ENCODE data around the gene FBXL16. TPM values are rescaled to one million over a fixed set of nuclear protein-coding genes. Genes with fewer than 3 reads are reported as not detected.

Gene FBXL16
- total RNA-seq, 1 donor from 2014 or later, result 85.1 TPM

- Mint-ChIP-seq H3K4me3 (ENCODE audit: unreplicated experiment) (no peak overlapping the region), H3K36me3 (ENCODE audit: unreplicated experiment) (no peaks in the 10 kb centered on the region), H3K27me3 (ENCODE audit: unreplicated experiment) (peaks cover 8% of the 10 kb centered on the region), H3K4me1 (ENCODE audit: low read depth, unreplicated experiment) (peaks cover 4% of the 10 kb centered on the region), H3K27ac (ENCODE audit: unreplicated experiment) (no peak overlapping the region), H3K9me3 (ENCODE audit: unreplicated experiment) (peaks cover 6% of the 10 kb centered on the region)
- no peak for TF ChIP-seq CTCF (IDR thresholded peaks at IDR 0.05; ENCODE audit: partially characterized antibody, unreplicated experiment)
- no peak for DNase-seq
Observed at GRCh38 chr16:676565-676902, 29.1 kb downstream of the FBXL16 start.

GRCh38 chr16:675884-676564 lies 29.6 kb downstream of the FBXL16 start:
- no peak for TF ChIP-seq CTCF (IDR thresholded peaks at IDR 0.05; ENCODE audit: partially characterized antibody, unreplicated experiment)
- DNase-seq, result no peak

GRCh38 chr16:674968-675883 lies 30.4 kb downstream of the FBXL16 start, which contains the start of gene RHBDL1:
Gene RHBDL1, plus strand, starts transcription at chr16:675671. Its CDS starts 120 bp downstream, at chr16:675791.
- Mint-ChIP-seq H3K27ac (ENCODE audit: unreplicated experiment) (no peak within 1 kb of the TSS), H3K9me3 (ENCODE audit: unreplicated experiment) (peaks cover 6% of the 10 kb centered on the region), H3K4me3 (ENCODE audit: unreplicated experiment) (peak within 1 kb of the TSS; percentile 46), H3K4me1 (ENCODE audit: low read depth, unreplicated experiment) (no peaks in the 10 kb centered on the region), H3K27me3 (ENCODE audit: unreplicated experiment) (peaks cover 6% of the 10 kb centered on the region), H3K36me3 (ENCODE audit: unreplicated experiment) (no peaks in the 10 kb centered on the region)
- TF ChIP-seq CTCF (IDR thresholded peaks at IDR 0.05; ENCODE audit: partially characterized antibody, unreplicated experiment), result no peak
- DNase-seq, result peak; percentile 45

More at GRCh38 chr16:675884-676564, 29.6 kb downstream of the FBXL16 start:
- Mint-ChIP-seq H3K36me3 (ENCODE audit: unreplicated experiment) (no peaks in the 10 kb centered on the region), H3K4me1 (ENCODE audit: low read depth, unreplicated experiment) (peaks cover 2% of the 10 kb centered on the region), H3K9me3 (ENCODE audit: unreplicated experiment) (peaks cover 6% of the 10 kb centered on the region), H3K27ac (ENCODE audit: unreplicated experiment) (no peak overlapping the region), H3K27me3 (ENCODE audit: unreplicated experiment) (peaks cover 6% of the 10 kb centered on the region), H3K4me3 (ENCODE audit: unreplicated experiment) (no peak overlapping the region)

- Mint-ChIP-seq H3K27me3 (ENCODE audit: unreplicated experiment) (peaks cover 4% of the 10 kb centered on the region), H3K4me1 (ENCODE audit: low read depth, unreplicated experiment) (no peaks in the 10 kb centered on the region), H3K36me3 (ENCODE audit: unreplicated experiment) (no peaks in the 10 kb centered on the region), H3K4me3 (ENCODE audit: unreplicated experiment) (no peak overlapping the region), H3K27ac (ENCODE audit: unreplicated experiment) (no peak overlapping the region), H3K9me3 (ENCODE audit: unreplicated experiment) (peaks cover 6% of the 10 kb centered on the region)
- no peak for TF ChIP-seq CTCF (IDR thresholded peaks at IDR 0.05; ENCODE audit: partially characterized antibody, unreplicated experiment)
- DNase-seq, result no peak
Observed at GRCh38 chr16:674214-674881, 31.3 kb downstream of the FBXL16 start.
